ENCODE measurements around the gene NNAT. TPM values are rescaled to one million over a fixed set of nuclear protein-coding genes. Genes with fewer than 3 reads are reported as not detected.

Gene NNAT
- total RNA-seq, 1 experiment from 2014 or later = 43.1 TPM

DNA sequence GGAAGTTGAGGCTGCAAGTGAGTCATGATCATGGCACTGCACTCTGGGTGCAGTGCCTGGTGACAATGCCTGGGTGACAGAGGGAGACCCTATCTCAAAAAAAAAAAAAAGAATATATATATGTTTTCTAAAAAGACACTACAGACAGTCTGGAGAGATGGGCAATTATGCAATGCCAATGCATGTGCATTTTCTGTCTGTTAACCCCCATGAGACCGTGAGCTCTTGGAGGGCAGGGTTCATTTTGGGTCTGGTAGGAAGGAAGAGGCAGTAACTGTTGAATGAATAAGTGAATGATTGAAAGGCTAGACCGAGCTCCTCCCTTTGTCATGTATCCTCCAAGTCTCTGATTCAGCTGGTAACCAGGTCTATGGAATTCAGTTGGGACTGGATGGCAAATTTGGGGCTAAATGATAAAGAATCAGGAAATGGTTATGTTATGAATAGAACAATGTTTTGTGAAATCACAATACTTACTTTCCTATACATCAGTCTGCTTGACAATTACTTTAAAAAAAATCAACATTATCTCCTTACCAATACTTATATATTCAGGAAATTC is 12.2 kb downstream of the NNAT start:
- no peaks in the 10 kb centered on the region for H3K79me1 ChIP-seq (ENCODE audit: insufficient read depth, low read depth, low read length, poor library complexity, severe bottlenecking)
- H3K27ac Mint-ChIP-seq = no peak overlapping the region
- no peak overlapping the region for H3K9ac ChIP-seq (ENCODE audit: extremely low read depth, insufficient read length, low read length)
- H2BK15ac ChIP-seq (ENCODE audit: low read depth, low read length) = no peak overlapping the region
- no peaks in the 10 kb centered on the region; the same call in 1 of the 2 replicates for H3K27me3 Mint-ChIP-seq (ENCODE audit: low read depth)
- H3K4me3 Mint-ChIP-seq = no peak overlapping the region
- no peak overlapping the region for H4K91ac ChIP-seq (ENCODE audit: insufficient read length, low read depth, low read length)
- H3K36me3 Mint-ChIP-seq (ENCODE audit: insufficient read depth in 1 of 3, low read depth in 3 of 3) = no peaks in the 10 kb centered on the region
- TF ChIP-seq, protein P1, sequence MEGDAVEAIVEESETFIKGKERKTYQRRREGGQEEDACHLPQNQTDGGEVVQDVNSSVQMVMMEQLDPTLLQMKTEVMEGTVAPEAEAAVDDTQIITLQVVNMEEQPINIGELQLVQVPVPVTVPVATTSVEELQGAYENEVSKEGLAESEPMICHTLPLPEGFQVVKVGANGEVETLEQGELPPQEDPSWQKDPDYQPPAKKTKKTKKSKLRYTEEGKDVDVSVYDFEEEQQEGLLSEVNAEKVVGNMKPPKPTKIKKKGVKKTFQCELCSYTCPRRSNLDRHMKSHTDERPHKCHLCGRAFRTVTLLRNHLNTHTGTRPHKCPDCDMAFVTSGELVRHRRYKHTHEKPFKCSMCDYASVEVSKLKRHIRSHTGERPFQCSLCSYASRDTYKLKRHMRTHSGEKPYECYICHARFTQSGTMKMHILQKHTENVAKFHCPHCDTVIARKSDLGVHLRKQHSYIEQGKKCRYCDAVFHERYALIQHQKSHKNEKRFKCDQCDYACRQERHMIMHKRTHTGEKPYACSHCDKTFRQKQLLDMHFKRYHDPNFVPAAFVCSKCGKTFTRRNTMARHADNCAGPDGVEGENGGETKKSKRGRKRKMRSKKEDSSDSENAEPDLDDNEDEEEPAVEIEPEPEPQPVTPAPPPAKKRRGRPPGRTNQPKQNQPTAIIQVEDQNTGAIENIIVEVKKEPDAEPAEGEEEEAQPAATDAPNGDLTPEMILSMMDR (conservative IDR thresholded peaks at IDR 0.05) = no peak
- no peak overlapping the region for H2BK120ac ChIP-seq (ENCODE audit: low read depth, low read length, poor library complexity, severe bottlenecking)
- peaks cover 30 to 32% of the 10 kb centered on the region in 2 experiments for H3K4me1 Mint-ChIP-seq
- no peak overlapping the region for H2BK5ac ChIP-seq (ENCODE audit: insufficient read length, low read length)
- H3K4ac ChIP-seq (ENCODE audit: low read depth, low read length) = no peak overlapping the region
- no peak overlapping the region for H3K56ac ChIP-seq (ENCODE audit: insufficient read length, low read depth, low read length)
- no peaks in the 10 kb centered on the region for H3K9me3 ChIP-seq (ENCODE audit: control insufficient read depth, low read depth, low read length)
- peaks cover 4% of the 10 kb centered on the region for H3K4me1 ChIP-seq (ENCODE audit: insufficient read depth, low read length)
- no peak overlapping the region for H4K8ac ChIP-seq (replicated peaks; ENCODE audit: insufficient read length, low read depth, low read length)
- no peaks in the 10 kb centered on the region for H3K27me3 ChIP-seq (ENCODE audit: insufficient read depth, low read length)
- H3K79me2 ChIP-seq (ENCODE audit: insufficient read depth, low read length) = no peaks in the 10 kb centered on the region; the same call in 1 of the 2 replicates
- H3K23me2 ChIP-seq (ENCODE audit: insufficient read length, low read depth, low read length, poor library complexity, severe bottlenecking) = no peaks in the 10 kb centered on the region
- no peak overlapping the region for H3K14ac ChIP-seq (ENCODE audit: insufficient read depth, low read length)
- no peak overlapping the region for H3K4me2 ChIP-seq (ENCODE audit: insufficient read depth, insufficient read length, low read length)
- H2BK20ac ChIP-seq (ENCODE audit: low read depth, low read length, poor library complexity, severe bottlenecking) = no peak overlapping the region
- H4K20me1 ChIP-seq (ENCODE audit: control insufficient read depth, insufficient read depth, insufficient read length) = no peaks in the 10 kb centered on the region
- H2AK5ac ChIP-seq (ENCODE audit: insufficient read length, low read length) = no peak overlapping the region
- H3T11ph ChIP-seq (ENCODE audit: low read length) = no peak overlapping the region
- DNase-seq = peak; percentile 5
- no peak overlapping the region for H2BK12ac ChIP-seq (ENCODE audit: insufficient read length, low read depth, low read length)
- no peaks in the 10 kb centered on the region for H3K9me3 Mint-ChIP-seq
- H3K27ac ChIP-seq (ENCODE audit: insufficient read length, low read depth, low read length) = no peak overlapping the region
- no peak overlapping the region for H3K23ac ChIP-seq (ENCODE audit: insufficient read length, low read depth, low read length)
- no CpG with 5 or more reads among the region's 2 CpGs for WGBS (ENCODE audit: extremely low coverage, insufficient read length, low lambda C conversion rate)
- H4K5ac ChIP-seq (ENCODE audit: insufficient read length, low read depth, low read length) = no peak overlapping the region
- H3K18ac ChIP-seq (ENCODE audit: insufficient read length, low read depth, low read length) = no peak overlapping the region
- no peak overlapping the region for H2AFZ ChIP-seq (ENCODE audit: low read length)
